LNCAP (cell line): ENCODE data around the gene ABHD4.

Experiments
- CTCF ChIP-seq: fragments of 450-650 bp; IDR thresholded peaks from 2 replicates; pipeline ENCODE4 v1.5.1; 2017; ENCODE audit warnings: mild to moderate bottlenecking

Gene ABHD4

GRCh38 chr14:22577334-22577908 lies 20.7 kb upstream of the ABHD4 start:
- no peak for TF ChIP-seq CTCF

GRCh38 chr14:22579236-22579635 lies 18.9 kb upstream of the ABHD4 start:
- no peak for TF ChIP-seq CTCF

- TF ChIP-seq CTCF: no peak
Observed at GRCh38 chr14:22579881-22580280, 18.2 kb upstream of the ABHD4 start.

DNA sequence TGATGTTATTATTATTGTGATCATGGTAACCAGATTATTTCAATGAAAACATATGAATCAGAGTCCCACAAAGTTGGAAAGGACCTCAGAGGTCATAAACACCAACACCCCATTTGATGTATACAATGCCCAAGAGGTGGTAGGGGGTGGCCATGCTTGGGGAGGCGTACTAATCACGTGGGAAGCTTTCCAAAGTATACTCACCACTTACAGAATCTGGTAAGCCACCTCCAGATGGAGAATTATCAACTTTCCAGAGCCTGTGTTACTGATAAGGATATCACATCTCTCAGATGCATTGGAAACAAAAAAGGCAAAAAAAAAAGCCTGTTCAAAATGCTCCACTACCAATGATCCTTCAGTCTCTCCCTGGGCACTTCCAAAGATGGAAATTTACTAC lies 17.5 kb upstream of the ABHD4 start:
- TF ChIP-seq CTCF: no peak

- TF ChIP-seq CTCF: no peak
Observed at GRCh38 chr14:22583994-22584393, 14.1 kb upstream of the ABHD4 start.

GRCh38 chr14:22587247-22587646 lies 10.9 kb upstream of the ABHD4 start:
- TF ChIP-seq CTCF: no peak

GRCh38 chr14:22588526-22589095 lies 9.5 kb upstream of the ABHD4 start:
- TF ChIP-seq CTCF: no peak
